ENCODE data around the gene MTOR.
"Not testable (repeated sequence)": the region's sequence is repeated elsewhere in the genome, so short reads cannot be mapped to it uniquely, and the experiment has no call there.

The MTOR gene

DNA sequence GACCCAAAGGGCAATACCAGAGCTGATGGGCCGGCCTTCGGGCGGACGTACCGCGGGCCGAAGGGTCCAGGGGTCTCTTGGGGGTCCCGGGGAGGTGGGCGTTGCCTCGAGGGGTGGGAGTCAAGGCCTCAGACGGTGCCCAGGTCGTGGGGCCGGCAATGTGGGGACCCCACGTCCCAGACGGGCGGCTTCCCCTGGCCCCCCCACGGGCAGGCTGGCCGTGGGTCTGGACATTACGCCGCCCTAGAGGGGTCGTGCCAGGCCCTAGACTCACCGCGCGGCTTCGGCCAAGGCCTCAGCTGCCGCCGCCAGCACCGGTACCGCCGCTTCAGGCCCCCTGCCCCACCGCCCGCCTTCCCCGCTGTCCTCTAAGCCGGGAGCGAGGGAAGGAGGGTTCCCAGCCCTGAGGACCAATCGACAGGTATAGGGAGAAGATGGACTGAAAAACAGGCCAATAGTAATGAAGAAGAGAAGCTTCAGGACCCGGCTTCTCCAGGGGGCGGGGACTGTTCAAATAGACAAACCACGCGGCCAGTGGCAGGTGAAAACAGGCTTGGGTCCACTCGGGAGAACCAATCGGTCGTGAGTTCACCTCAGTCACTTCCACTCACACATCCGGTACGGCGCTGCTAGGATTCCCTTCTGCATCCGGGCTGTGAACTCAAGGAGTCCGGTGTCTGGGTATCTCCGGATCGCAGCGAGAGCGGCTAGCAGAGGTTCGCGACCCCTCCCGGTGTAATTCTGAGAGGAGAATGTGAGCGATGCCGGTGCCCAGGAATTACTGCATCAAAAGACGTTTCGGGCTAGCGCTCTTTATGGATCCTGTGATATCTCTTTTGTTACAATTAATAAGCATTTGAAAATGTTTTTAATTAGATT is at the start of gene MTOR:
Gene MTOR, minus strand, starts transcription at position 381 of the 879 bp plus-strand sequence. CDS start 3,142 bp downstream, outside the sequence.
- peak; percentile 90 for DNase-seq

GRCh38 chr1:11309385-11309784 is 47.0 kb upstream of the MTOR start:
- DNase-seq = no peak

DNA sequence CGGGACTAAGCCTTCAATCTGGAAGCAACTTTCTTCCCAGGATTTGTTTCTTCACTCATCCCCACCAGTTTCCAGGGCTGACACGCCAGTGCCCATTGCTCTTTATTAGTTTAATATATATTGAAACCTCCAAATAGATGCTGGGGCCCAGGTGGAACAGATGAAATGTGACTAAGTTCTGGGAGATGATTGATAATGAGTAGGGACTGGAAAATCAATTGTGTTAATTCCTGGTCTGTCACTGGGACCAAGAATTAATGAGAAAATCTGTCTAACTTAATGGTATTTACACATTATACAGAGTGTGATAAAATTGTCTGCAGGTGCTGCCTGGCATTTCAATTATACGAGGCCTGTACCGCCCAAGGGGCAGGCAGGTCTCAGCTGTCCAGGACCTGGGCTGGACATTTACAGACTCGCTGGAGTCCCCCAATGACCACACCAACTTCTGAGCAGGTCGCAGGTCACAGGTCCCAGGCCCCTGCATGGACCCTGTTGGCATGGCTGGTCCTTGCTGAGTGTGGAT is 46.4 kb upstream of the MTOR start:
- no peak for DNase-seq

DNA sequence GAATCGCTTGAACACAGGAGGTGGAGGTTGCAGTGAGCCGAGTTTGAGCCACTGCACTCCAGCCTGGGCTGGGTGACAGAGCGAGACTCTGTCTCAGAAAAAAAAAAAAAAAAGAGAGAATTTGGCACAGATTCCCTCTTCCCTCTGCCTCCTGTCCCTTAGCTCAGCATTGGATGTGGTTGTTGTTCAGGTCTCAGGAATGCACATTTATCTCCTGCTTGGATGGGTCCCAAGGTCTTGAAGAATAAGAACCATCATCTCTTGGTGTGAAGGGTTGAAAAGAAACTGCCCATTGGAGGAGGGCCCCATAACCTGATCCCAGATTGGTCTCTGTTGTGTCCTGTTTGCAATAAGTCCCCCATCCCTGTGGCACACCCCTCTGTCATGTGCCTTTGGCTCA is 45.5 kb upstream of the MTOR start:
- DNase-seq = no peak

GRCh38 chr1:11305516-11305915 is 43.2 kb upstream of the MTOR start:
- not testable (repeated sequence) for DNase-seq

DNA sequence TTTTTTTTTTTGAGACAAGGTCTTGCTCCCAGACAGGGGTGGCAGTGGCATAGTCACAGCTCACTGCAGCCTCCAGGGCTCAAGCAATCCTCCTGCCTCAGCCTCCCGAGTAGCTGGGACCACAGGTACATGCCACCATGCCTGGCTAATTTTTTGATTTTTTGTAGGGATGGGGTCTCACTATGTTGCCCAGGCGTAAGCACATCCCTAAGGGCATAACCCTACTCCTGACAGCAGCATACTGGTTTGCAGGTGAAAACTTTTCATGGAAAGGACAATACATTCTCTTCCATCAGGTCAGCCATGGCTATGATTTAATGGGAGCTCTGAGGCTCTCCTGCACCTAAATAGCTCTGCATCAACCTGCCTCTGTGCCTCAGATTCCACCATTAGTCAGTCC is 40.0 kb upstream of the MTOR start:
- DNase-seq = no peak

DNA sequence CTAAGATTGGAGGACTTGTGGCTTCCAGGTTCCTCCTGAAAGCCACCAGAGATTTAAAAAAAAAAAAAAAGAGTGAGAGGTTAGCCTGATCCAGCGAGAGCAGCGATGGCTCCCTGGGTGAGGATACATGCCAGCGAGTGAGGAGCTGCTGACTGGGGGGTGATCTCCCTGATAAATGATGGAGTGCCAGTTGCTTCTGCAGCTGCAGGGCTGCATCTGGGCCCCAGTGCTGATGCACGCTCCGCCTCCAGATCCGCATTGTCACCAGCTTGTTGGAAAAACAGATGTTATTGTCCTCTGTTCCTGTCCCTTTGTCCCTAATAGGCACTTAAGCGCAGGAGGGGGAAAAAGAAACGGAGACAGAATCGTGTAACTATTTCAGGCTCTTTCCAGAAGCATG is 39.2 kb upstream of the MTOR start:
- DNase-seq = no peak

- no peak for DNase-seq
Observed at GRCh38 chr1:11299225-11299574, 36.8 kb upstream of the MTOR start.

DNA sequence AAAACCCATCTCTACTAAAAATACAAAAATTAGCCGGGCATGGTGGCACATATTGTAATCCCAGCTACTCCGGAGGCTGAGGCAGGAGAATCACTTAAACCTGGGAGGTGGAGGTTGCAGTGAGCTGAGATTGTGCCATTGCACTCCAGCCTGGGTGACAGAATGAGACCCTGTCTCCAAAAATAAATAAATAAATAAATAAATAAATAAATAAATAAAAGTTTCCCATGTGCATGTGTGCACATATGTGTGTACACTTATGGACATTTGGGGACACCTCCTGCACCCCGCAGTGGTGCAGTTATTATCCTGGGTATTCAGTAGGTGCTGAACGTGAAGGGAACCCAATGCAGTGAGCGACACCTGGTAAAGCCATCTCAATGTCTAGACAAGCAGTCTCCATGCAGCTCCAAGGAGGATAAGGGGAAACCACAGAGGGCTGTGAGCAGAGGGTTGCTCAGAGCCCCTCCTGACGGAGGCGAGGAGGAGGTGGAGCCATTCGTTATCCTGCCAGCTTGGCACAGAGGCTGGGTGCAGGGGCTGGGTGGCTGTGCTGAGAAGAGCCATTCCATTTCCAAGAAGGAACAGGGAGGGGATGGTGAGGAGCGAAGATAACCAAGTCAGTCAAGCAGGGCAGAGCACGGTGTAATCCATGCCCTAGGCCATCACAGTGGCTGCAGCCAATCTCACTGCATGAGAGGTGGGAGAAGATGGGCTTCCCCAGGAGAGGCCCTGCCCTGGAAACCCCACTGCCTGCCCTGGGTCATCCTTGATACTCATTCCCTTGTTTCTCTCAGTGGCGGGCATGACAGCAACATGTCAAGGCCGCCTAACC is 36.3 kb upstream of the MTOR start:
- DNase-seq = no peak

DNA sequence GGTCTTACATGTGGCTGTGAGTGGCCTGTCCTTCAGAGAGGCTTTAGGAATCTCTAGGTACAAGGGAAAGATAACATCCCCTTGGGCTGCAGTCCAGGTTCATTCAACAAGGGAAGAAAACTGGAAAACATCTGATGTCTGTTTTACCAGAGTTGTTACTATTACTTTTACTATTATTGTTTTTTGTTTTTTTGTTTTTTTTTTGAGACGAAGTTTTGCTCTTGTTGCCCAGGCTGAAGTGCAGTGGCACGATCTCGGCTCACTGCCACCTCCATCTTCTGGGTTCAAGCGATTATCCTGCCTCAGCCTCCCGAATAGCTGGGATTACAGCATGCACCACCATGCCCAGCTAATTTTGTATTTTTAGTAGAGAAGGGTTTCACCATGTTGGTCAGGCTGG is 35.4 kb upstream of the MTOR start:
- not testable (repeated sequence) for DNase-seq

GRCh38 chr1:11295905-11296304 is 33.6 kb upstream of the MTOR start:
- no peak for DNase-seq

DNA sequence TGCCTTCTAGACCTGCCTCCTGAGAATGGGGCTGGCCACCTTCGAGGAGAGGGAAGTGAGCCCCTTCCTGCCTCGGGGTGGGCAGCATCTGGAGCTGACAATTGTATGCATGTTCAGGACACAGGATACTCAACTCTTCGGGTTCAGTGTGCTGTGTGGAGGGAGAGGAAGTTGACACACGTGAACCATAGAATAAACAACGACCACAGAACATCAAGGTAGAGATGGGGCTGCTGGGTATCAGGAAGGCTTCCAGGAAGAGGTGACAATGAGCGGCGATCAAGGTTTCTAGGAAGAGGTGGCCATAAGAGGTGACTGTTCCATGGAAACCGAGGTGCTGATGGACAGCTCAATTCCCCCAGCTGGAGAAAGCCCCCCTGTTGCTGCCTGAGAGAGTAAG is 32.6 kb upstream of the MTOR start:
- DNase-seq = no peak

GRCh38 chr1:11293856-11294255 is 31.5 kb upstream of the MTOR start:
- no peak for DNase-seq

GRCh38 chr1:11291049-11291448 is 28.7 kb upstream of the MTOR start:
- DNase-seq = no peak

DNA sequence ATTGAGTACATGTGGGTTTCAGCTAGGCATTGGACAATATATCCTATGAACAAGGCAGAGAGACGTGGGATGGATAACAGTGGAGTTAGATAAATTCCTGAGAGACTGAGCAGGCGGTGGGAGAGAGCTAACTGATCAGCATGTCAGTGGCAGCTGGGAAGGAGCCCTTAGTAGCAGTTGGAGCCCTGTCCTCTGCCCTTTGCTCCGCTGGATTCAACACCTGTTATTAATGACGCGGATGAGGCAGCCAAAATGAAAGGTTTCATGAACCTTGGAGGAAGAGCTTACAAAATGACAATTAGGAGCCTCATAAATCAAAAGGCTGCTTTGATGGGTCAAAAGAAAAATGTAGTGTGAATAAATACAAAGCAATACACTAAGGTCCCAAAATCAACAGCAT is 26.7 kb upstream of the MTOR start:
- no peak for DNase-seq

GRCh38 chr1:11286735-11287410 is 24.5 kb upstream of the MTOR start:
- no peak for DNase-seq

DNA sequence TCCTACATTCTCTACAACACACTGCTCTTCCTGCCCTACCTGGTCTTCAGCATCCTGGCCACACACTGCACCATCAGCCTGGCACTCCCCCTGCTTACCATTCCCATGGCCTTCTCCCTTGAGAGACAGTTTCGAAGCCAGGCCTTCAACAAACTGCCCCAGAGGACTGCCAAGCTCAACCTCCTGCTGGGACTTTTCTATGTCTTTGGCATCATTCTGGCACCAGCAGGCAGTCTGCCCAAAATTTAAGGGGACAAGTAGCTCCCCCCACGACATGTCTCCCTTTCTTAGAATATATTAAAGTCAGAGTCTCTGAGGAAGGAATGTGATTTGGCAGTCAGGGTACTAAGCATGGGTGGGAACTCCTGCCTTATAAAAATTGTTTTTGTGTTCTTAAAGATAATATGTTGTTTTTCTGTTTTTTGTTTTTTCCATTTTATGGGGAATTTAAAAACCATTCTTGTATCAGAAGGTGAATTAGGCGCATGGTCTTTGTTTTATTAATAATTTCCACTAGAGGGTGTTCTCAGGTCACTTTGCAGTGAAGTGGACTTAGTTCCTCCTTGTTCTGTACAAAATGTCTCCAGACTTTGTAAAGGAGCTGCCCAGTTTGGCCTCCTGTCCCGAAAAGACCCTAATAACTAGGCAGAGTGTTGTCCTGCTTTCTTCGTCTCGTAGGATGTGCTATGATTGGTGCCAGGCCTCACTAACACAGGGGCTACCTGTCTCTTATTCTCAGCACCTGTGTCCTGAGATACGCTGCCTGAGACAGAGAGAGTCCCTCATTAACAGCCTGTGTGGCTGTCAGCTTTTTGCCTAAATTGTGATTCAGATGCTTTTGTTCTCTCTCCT is 23.8 kb upstream of the MTOR start:
- no peak for DNase-seq

- DNase-seq = no peak
Observed at GRCh38 chr1:11284784-11285183, 22.4 kb upstream of the MTOR start.

DNA sequence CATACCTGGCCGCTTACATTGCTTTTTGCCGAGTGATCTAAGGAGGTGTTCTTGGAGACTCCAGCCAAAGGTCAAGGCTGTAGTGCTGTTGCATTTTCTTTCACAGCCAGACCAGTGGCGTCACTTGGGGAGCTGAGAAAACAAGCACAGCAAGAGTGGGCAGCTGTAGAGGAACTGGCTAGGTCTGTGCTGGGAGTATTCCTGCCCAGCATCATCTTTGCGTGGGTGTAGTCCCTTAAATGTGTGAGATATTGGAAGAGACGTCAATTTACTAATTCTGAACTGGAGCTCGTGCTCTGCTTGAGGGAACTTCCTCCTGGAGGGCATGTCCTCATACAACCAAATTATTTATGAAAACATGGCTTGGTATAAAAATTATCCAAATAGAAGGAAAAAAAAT is 20.8 kb upstream of the MTOR start:
- no peak for DNase-seq

DNA sequence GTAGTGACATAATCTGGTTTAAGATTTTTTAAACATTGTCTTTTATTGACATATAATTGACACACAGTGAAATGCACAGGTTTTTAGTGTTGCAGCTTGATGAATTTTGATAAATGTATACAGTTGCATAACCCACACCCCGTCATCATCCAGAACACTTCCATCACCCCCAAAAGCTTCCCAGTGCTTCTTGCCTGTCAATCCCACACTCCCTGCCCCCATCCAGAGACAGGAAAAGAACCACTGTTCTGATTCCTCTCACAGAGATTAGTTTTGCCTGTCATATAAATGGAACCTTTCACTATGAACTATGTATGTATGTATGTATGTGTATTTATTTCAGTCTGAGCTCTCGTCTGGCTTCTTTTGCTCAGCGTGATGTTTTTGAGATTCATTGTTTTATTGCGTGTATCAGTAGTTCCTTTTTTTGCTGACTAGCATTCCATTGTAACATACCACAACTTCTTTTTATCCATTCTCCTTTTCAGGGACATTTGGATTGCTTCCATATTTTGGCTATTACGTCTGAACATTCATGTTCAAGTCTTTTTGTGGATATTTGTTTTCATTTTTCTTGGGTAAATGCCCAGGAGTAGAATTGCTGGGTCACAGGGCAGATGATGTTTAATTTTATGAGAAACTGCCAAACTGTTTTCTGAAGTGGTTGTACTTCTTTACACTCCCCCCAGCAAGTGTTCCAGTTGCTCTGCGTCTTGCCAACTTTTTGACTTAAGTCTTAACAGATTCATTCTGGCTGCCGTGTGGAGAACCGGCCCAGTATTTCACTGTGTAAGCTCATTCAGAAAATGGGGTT is 19.4 kb upstream of the MTOR start:
- DNase-seq = no peak

GRCh38 chr1:11280719-11281376 is 18.5 kb upstream of the MTOR start:
- no peak for DNase-seq

Data from activated CD4-positive, CD25-positive, alpha-beta regulatory T cell treated with anti-CD3 and anti-CD28 coated beads, Interleukin-2, amount 50 U/mL, for 72 hours (primary cell).